GM19025 (cell line): Measurements from ENCODE around the gene PRKRA.
A peak's percentile ranks its signal among the peaks of the same experiment; 100 is the strongest.
"Not testable (repeated sequence)": the region's sequence is repeated elsewhere in the genome, so short reads cannot be mapped to it uniquely, and the experiment has no call there.

Source experiments
- ATAC-seq: cut with Tn5 transposase; IDR thresholded peaks from one replicate; pipeline ENCODE4 v1.9.1; 2021; ENCODE audit warnings: mild to moderate bottlenecking, low read depth, moderate library complexity; ENCODE audit not compliant: unreplicated experiment

PRKRA gene

DNA sequence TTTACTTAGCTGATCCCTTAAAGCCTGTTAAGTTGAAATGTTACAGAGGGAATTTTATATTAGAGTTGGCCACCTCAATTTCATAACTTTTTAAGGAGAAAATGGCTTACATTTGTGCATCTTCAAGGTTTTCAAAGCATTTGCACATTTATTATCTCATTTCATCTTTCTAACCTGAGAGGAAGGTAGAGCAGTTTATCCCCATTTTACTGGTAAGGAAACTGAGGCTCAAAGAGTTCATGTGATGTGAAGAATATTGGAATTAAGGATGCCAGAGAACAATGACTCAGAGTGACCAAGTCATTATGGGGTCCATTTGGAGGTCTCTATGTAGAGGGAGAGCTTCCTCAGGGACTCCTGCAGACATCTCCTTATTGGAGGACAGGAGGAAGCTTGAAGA, 35.0 kb downstream of the PRKRA start:
- no peak for ATAC-seq

DNA sequence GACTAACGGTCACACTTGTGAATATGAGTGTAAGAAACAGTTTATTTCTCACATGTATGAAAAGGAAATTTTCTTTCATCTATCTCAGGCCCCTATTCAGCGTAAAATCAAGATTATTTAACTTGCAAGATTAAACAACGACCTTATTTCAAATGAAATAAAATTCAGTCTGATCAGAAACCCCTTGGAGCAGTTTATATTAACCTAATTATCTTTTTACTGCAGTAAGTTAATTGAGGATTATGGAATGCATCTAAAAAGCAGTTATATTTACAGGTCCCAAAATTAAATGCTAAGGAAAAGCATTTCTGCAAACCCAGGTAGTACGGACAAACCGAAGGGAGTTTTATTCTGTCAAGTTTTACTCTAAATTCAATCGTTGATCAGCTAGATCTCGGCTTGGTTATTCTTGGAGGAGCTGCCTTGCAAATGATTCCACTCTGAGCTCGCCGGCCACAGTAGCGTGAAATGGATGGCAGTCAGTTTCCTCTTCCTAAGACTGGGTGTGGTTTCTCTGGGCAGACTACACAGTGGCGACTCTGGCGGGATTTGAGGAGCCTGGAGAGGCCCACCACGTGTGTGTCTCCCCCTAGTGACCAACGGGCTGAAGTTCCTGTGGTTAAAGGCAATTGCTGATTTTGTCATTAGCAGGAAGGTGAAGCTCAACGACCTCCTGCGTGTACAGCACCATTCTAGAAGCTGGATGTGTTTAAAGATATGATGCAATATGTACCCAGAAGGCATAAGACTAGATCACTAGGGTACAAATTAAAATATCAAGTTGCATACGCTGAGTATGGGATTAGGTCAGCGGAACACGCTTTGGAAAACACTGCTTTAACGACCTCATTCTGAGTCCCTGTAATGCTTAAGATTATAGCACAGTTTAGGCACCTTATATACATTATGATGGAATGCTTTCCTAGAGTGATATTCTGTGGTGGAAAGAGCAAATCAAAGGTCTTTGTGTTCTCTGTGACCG, 36.4 kb downstream of the PRKRA start:
- peak; percentile 67 for ATAC-seq

DNA sequence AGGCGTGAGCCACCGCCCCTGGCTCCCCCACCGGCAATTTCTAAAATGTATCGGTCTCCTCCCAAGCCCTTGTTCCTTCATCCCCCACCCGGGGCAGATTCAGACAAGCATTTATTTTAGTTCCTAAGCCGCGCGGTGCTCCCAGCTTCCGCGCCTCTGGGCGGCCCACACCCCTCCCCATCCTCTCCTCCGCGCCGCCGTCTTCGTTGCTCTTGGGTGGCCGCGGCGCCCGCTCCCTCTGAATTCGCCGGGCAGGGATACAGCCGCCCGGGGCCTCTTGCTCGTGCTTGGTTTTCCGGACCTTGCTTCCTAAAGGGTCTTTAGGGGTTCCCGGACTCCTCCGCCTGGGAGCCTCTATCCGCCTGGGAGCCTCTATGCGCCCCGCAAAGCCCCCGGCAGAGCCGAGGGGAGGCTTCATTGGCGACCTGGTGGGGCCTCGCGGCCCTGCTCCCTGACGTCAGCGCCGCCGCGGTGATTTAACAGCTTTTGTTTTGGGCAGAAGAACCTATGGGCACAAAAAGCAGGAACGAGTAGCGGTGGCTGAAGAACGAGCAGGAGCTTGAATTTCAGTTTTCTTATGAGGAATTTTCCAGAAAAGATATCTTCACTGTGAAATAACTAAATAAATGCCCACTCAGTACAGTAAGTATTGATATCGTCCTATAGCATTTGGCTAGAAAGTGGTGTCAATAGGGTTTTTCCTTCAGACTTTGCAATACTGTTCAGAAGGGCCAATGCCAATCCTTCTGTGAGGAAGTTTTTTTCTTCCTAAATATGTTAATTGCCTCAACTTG, 37.3 kb downstream of the PRKRA start:
- ATAC-seq: peak; percentile 78

GRCh38 chr2:178412453-178412852, 38.5 kb downstream of the PRKRA start:
- ATAC-seq: not testable (repeated sequence)

DNA sequence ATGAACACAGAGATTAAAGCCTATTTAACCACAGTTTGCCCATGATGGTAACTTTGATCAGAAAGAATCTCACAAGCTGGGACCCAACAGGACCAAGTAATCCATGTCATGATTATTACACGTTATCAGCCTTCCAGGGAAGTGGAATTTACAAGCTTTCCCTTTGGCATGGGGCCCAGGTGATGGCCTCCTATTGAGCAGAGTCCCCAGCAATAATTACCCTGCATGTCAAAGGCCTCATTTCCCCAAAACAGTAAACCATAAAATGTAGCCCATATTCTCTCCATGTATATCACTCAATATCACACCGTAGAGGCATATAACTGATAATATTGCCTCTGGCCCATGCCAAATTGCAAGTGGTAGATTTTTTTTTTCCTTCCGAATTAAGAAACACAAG, 38.9 kb downstream of the PRKRA start:
- ATAC-seq: no peak

- no peak for ATAC-seq
These were observed 41.7 kb downstream of the PRKRA start for GRCh38 chr2:178409261-178409660.

GRCh38 chr2:178404368-178404767, 46.6 kb downstream of the PRKRA start:
- ATAC-seq: peak; percentile 100

GRCh38 chr2:178403671-178404306, 47.2 kb downstream of the PRKRA start:
- ATAC-seq: peak; percentile 30

DNA sequence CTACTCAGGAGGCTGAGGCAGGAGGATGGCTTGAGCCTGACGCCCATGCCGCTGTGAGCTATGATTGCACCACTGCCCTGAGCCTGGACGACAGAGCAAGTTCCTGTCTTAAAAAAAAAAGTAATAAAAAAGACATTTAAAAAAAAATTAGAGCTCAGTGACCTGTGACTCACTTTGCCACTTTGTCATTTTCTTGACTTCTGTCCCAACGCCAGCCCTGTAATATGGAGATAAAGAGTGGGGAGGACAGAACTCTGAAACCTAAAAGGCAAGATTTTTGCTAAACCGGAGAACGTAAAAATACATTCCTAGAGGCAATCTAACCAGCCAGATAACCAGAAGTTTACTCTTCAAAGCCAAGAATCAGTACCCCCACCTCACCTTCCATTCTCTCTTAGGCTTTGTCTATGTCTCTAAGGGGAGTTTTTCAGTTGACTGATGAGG, 49.0 kb downstream of the PRKRA start:
- no peak for ATAC-seq

- peak; percentile 87 for ATAC-seq
These were observed 53.9 kb downstream of the PRKRA start for GRCh38 chr2:178397002-178397605.

- no peak for ATAC-seq
These were observed 54.9 kb downstream of the PRKRA start for GRCh38 chr2:178395941-178396570.

DNA sequence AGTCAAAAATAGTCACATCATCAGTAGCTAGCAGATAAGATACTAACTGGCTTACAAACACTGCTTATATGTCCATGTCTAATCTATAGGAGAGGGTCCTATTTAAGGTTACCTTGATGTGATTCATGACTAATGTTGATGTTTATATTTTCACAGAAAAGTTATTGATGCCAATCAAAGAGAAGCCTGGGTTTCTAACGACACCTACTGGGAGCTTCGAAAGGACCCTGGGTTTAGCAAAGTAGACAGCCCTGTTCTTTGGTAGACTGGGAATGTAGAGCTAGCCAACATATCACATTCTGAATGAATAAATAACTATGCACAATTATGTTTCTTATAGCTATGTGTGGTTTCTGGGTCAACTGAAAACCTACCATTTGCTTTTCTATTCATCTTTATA, 55.7 kb downstream of the PRKRA start:
- no peak for ATAC-seq

DNA sequence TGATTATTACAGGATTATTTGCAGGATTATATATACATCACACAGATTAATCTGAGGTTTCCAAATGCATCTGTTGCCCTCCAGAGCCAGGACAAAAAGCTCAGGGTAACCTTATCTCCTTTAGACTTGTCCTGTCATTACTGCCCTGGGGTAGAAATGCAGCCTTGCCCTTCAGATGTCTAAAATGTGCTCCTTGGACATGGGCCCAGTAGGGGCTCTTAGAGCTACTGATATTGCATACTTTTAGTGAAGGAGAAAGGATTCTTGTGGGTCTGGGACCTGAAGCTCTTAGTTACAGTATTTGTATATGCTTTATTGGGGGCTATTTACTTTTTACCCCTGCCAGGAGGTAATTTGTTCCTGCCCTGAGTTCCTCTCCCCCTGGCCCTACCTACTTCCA, 56.1 kb downstream of the PRKRA start:
- no peak for ATAC-seq

- no peak for ATAC-seq
These were observed 58.8 kb downstream of the PRKRA start for GRCh38 chr2:178392215-178392614.

- ATAC-seq: no peak
These were observed 59.3 kb downstream of the PRKRA start for GRCh38 chr2:178391701-178392100.

- ATAC-seq: no peak
These were observed 62.7 kb downstream of the PRKRA start for GRCh38 chr2:178388287-178388686.

- ATAC-seq: no peak
These were observed 63.9 kb downstream of the PRKRA start for GRCh38 chr2:178386986-178387597.

- ATAC-seq: no peak
These were observed 65.3 kb downstream of the PRKRA start for GRCh38 chr2:178385595-178386148.

- ATAC-seq: no peak
These were observed 67.3 kb downstream of the PRKRA start for GRCh38 chr2:178383718-178384117.
